HepG2 (cell line): ENCODE results near the gene PTH1R.

ENCODE experiments used
- JUN ChIP-seq: sonication (generic); formaldehyde crosslinking; IDR thresholded peaks from 2 replicates; pipeline ENCODE4 v1.4.0; 2020; ENCODE audit warnings: mild to moderate bottlenecking, missing genetic modification reagents
- ZNF230 ChIP-seq: sonication (generic); formaldehyde crosslinking; IDR thresholded peaks from 2 replicates; pipeline ENCODE4 v1.4.0; 2020; ENCODE audit warnings: mild to moderate bottlenecking, missing genetic modification reagents
- TF ChIP-seq, protein P1 (sequence below): sonication (generic); formaldehyde crosslinking; IDR thresholded peaks from 2 replicates; pipeline ENCODE4 v1.4.0; 2020; ENCODE audit warnings: missing genetic modification reagents, low read depth, mild to moderate bottlenecking, borderline replicate concordance

DNA sequence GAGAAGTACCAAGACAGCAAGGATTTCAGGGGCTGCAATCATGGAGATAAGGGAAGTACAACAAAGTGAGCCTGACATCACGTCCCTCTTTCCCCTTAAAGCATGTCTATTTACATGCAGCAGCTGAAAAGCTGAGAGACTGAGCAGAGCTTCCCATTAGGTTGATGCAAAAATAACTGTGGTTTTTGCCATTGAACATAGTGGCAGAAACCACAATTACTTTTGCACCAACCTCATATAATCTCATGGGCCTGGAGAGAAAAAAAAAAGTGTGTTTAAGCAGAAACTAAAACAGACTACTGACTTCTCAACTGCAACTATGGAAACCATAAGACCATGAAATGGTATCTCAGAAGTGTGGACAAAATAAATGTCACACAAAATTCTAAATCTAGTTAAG is 50.8 kb downstream of the PTH1R start:
- no peak for TF ChIP-seq ZNF230 (CRISPR knock-in tag)
- TF ChIP-seq, protein P1, sequence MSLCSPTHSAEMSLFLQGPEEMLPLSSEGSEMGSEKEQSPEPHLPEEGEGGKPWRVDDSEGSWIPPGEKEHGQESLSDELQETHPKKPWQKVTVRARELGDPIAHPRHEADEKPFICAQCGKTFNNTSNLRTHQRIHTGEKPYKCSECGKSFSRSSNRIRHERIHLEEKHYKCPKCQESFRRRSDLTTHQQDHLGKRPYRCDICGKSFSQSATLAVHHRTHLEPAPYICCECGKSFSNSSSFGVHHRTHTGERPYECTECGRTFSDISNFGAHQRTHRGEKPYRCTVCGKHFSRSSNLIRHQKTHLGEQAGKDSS (CRISPR knock-in tag), result no peak
- no peak for TF ChIP-seq JUN (CRISPR knock-in tag)
